Stromal cell of bone marrow (primary cell): Measurements from ENCODE around the gene P2RX6.
A peak's percentile ranks its signal among the peaks of the same experiment; 100 is the strongest.

ENCODE experiments used
- DNase-seq: peaks from one replicate; pipeline ENCODE4 v3.0.0-alpha.2; 2012; ENCODE audit warnings: low read depth

Gene P2RX6

GRCh38 chr22:20979940-20980453 lies 35.0 kb upstream of the P2RX6 start:
- DNase-seq = no peak

GRCh38 chr22:20980523-20980922 lies 34.4 kb upstream of the P2RX6 start:
- no peak for DNase-seq

- no peak for DNase-seq
Observed at GRCh38 chr22:20980938-20981722, 33.8 kb upstream of the P2RX6 start.

GRCh38 chr22:20981787-20982562 lies 33.0 kb upstream of the P2RX6 start, which contains the start of gene LZTR1:
Gene LZTR1, plus strand, starts transcription at chr22:20982297. Its CDS starts 75 bp downstream, at chr22:20982372.
- DNase-seq = peak; percentile 72

GRCh38 chr22:20982563-20982882 lies 32.4 kb upstream of the P2RX6 start:
- DNase-seq = no peak

- DNase-seq = no peak
Observed at GRCh38 chr22:20983081-20983771, 31.7 kb upstream of the P2RX6 start.

GRCh38 chr22:20985720-20986119 lies 29.2 kb upstream of the P2RX6 start:
- DNase-seq = no peak

GRCh38 chr22:20986365-20986764 lies 28.6 kb upstream of the P2RX6 start:
- DNase-seq = no peak

GRCh38 chr22:20987375-20987774 lies 27.6 kb upstream of the P2RX6 start:
- DNase-seq = no peak

- no peak for DNase-seq
Observed at GRCh38 chr22:20988573-20989322, 26.2 kb upstream of the P2RX6 start.

- no peak for DNase-seq
Observed at GRCh38 chr22:20989323-20990138, 25.4 kb upstream of the P2RX6 start.

GRCh38 chr22:20990184-20991180 lies 24.5 kb upstream of the P2RX6 start:
- DNase-seq = no peak

GRCh38 chr22:20991252-20992055 lies 23.5 kb upstream of the P2RX6 start:
- DNase-seq = no peak

GRCh38 chr22:20992056-20992442 lies 22.9 kb upstream of the P2RX6 start:
- DNase-seq = no peak

- no peak for DNase-seq
Observed at GRCh38 chr22:20992456-20993303, 22.3 kb upstream of the P2RX6 start.

- DNase-seq = no peak
Observed at GRCh38 chr22:20993304-20994127, 21.4 kb upstream of the P2RX6 start.
